Measurements from ENCODE around the gene TADA2A. TPM values are rescaled to one million over a fixed set of nuclear protein-coding genes. Genes with fewer than 3 reads are reported as not detected.
"Not testable (repeated sequence)": the region's sequence is repeated elsewhere in the genome, so short reads cannot be mapped to it uniquely, and the experiment has no call there.

TADA2A gene
- total RNA-seq, 1 experiment from 2014 or later, result 35.2 TPM

DNA sequence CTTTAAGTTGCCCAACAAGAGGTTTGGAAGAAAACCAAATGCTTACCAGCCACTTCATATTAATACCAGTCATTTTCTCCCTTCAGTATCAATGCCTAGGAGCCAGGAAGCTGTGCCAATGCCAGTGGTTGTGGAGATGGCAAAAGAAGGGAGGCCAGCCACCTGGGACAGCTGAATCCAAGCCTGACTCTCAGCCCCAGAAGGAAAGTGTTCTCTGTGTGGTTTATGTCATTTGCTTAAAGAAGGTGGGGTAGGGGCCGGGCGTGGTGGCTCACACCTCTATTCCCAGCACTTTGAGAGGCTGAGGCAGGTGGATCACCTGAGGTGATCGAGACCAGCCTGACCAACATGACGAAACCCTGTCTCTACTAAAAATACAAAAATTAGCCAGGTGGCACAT lies 17.5 kb upstream of the TADA2A start:
- no peaks in the 10 kb centered on the region for H3K9me3 ChIP-seq
- no peak for DNase-seq
- H3K27me3 ChIP-seq, result no peaks in the 10 kb centered on the region
- no peak overlapping the region for H3K4me3 ChIP-seq
- no peaks in the 10 kb centered on the region for H3K36me3 ChIP-seq

DNA sequence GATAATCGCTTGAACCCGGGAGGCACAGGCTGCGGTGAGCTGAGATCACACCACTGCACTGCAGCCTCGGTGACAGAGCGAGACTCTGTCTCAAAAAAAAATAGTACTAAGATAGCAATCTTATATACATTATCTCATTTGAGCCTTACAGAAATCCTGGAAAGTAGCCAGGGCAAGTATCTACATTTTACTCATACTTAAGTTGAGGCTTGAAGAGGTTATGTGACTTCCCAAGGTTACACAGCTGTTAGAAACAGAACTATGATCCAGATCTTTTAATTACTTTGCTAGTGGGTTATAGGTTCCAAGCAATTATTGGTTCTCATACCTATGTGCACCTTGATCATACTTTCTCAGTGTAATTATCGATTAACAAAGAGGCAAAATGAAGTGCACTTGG lies 15.5 kb upstream of the TADA2A start:
- Histone ChIP-seq H3K27me3 (no peaks in the 10 kb centered on the region), H3K36me3 (no peaks in the 10 kb centered on the region), H3K9me3 (no peaks in the 10 kb centered on the region), H3K4me3 (no peak overlapping the region)
- DNase-seq, result no peak

GRCh38 chr17:37392024-37392590 lies 14.6 kb upstream of the TADA2A start:
- Histone ChIP-seq H3K9me3 (no peaks in the 10 kb centered on the region), H3K27me3 (no peaks in the 10 kb centered on the region), H3K36me3 (no peaks in the 10 kb centered on the region), H3K4me3 (no peak overlapping the region)
- no peak for DNase-seq

- no peak for DNase-seq
- Histone ChIP-seq H3K9me3 (no peaks in the 10 kb centered on the region), H3K27me3 (no peaks in the 10 kb centered on the region), H3K36me3 (no peaks in the 10 kb centered on the region), H3K4me3 (no peak overlapping the region)
Measured at GRCh38 chr17:37393352-37393751, 13.3 kb upstream of the TADA2A start.

DNA sequence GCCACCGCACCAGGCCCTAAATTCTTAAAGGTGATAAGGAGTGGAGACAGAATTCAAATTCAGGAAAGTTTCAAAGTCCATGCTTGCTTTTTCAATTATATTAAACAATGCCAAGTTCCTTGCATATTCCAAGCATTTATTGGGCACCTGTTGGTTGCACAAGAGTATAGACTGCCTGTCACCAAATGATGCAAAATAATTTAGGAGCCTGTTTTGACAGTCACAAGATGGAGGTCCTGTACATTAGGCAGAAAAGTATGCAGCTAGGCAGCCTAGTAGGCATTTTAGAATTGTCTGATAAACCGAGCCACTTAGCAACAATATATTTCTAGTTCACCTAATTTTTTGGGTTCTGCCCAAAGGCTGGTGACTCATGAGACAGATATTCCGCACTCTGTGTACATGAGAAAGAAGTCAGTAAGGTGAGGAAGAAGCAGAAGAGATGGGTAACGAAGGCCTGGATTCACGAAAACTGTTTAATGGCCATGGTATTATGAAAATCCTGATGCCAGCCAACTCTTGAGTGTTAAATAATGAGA lies 7.4 kb upstream of the TADA2A start:
- Histone ChIP-seq H3K9me3 (no peaks in the 10 kb centered on the region), H3K27me3 (no peaks in the 10 kb centered on the region), H3K4me3 (no peak overlapping the region), H3K36me3 (peaks cover 9% of the 10 kb centered on the region)
- DNase-seq, result peak; percentile 9

DNA sequence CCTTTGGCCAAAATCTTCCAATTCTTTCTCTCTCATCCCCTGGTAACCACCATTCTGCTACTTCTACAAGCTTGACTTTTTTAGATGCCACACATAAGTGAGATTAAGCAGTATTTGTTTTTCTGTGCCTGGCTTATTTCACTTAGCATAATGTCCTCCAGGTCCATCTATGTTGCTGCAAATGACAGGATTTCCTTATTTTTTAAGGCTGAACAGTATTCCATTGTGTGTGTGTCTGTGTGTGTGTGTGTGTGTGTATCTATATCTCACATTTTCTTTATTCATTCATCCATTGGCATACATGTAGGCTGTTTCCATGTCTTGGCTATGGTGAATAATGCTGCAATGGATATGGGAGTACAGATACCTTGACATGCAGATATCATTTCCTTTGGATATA lies 6.2 kb upstream of the TADA2A start:
- Histone ChIP-seq H3K27me3 (no peaks in the 10 kb centered on the region), H3K4me3 (no peak overlapping the region), H3K9me3 (no peaks in the 10 kb centered on the region), H3K36me3 (peaks cover 16% of the 10 kb centered on the region)
- DNase-seq, result no peak

DNA sequence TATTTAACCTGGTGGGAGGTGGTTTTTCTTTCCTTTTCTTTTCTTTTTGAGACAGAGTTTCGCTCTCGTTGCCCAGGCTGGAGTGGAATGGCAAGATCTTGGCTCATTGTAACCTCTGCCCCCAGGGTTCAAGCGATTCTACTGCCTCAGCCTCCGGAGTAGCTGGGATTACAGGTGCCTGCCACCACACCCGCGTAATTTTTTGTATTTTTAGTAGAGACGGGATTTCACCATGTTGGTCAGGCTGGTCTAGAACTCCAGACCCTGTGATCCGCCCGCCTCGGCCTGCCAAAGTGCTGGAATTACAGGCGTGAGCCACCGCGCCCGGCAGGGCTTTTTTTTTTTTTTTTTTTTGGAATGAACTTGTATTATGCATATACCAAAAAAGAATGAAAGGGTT lies 1.2 kb upstream of the TADA2A start:
- H3K4me3 ChIP-seq, result peak overlapping the region; percentile 97
- not testable (repeated sequence) for H3K9me3 ChIP-seq, H3K27me3 ChIP-seq
- DNase-seq, result peak; percentile 26
- peaks cover 34% of the 10 kb centered on the region for H3K36me3 ChIP-seq

- Histone ChIP-seq H3K4me3 (peak overlapping the region; percentile 97), H3K36me3 (peaks cover 39% of the 10 kb centered on the region), H3K27me3 (no peaks in the 10 kb centered on the region), H3K9me3 (no peaks in the 10 kb centered on the region)
- DNase-seq, result no peak
Measured at GRCh38 chr17:37405955-37406634, 591 bp upstream of the TADA2A start.

- not testable (repeated sequence) for DNase-seq, H3K9me3 ChIP-seq, H3K27me3 ChIP-seq
- Histone ChIP-seq H3K36me3 (peaks cover 53% of the 10 kb centered on the region), H3K4me3 (peak overlapping the region; percentile 97; the same call in 1 of the 2 replicates)
Measured at GRCh38 chr17:37408145-37408479, 1.4 kb downstream of the TADA2A start.

- no peak for DNase-seq
- no peaks in the 10 kb centered on the region for H3K9me3 ChIP-seq
- H3K27me3 ChIP-seq, result no peaks in the 10 kb centered on the region
- H3K36me3 ChIP-seq, result peaks cover 63% of the 10 kb centered on the region
- no peak overlapping the region for H3K4me3 ChIP-seq
Measured at GRCh38 chr17:37410357-37410756, 3.7 kb downstream of the TADA2A start.

- H3K36me3 ChIP-seq, result peaks cover 75% of the 10 kb centered on the region
- no peak overlapping the region for H3K4me3 ChIP-seq
- H3K27me3 ChIP-seq, result no peaks in the 10 kb centered on the region; the same call in 1 of the 2 replicates
- H3K9me3 ChIP-seq, result no peaks in the 10 kb centered on the region
- no peak for DNase-seq
Measured at GRCh38 chr17:37413875-37414519, 7.3 kb downstream of the TADA2A start.

DNA sequence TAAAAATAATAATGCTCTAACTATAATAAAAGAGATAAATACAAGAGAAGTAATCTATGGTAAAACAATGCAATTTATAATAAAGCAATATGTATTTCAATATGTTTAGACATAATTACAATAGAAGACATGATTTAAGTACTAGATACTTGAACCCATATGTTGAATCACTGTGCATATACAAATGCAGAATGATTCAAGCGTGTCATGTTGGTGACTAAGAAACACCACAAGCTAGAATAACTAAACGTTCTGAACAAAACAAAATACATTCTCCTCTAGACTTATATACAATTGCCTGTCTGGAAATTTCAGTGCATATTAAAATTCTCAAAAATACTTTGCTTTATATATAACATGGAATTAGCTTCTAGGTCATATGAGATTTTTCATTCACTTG lies 11.2 kb downstream of the TADA2A start:
- Histone ChIP-seq H3K4me3 (no peak overlapping the region), H3K27me3 (no peaks in the 10 kb centered on the region; the same call in 1 of the 2 replicates), H3K36me3 (peaks cover 67% of the 10 kb centered on the region), H3K9me3 (no peaks in the 10 kb centered on the region)
- DNase-seq, result no peak

- H3K27me3 ChIP-seq, result no peaks in the 10 kb centered on the region
- DNase-seq, result no peak
- H3K4me3 ChIP-seq, result no peak overlapping the region
- H3K9me3 ChIP-seq, result no peaks in the 10 kb centered on the region
- H3K36me3 ChIP-seq, result peaks cover 65% of the 10 kb centered on the region
Measured at GRCh38 chr17:37422971-37423625, 16.4 kb downstream of the TADA2A start.

DNA sequence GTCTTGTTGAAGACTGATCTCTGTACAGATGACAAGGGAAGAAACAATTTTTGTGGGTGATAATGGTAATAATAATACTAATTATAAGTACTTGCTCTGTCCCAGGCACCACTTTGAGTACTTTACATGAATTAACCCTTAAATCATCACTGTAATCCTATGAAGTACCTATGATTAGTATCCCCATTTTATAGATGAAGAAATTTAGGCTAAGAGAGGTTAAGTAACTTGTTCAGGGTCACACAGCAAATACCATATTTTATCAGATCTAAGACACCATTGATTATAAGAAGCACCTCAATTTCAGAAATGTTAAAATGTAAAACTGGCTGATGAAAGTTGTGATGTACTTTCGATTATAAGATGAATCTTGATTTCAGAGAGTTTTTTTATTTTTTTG lies 18.6 kb downstream of the TADA2A start:
- peaks cover 65% of the 10 kb centered on the region for H3K36me3 ChIP-seq
- H3K4me3 ChIP-seq, result no peak overlapping the region
- H3K27me3 ChIP-seq, result no peaks in the 10 kb centered on the region
- H3K9me3 ChIP-seq, result no peaks in the 10 kb centered on the region
- DNase-seq, result no peak

GRCh38 chr17:37429039-37429438 lies 22.4 kb downstream of the TADA2A start:
- Histone ChIP-seq H3K4me3 (no peak overlapping the region), H3K36me3 (peaks cover 62% of the 10 kb centered on the region)

GRCh38 chr17:37429453-37429852 lies 22.8 kb downstream of the TADA2A start:
- DNase-seq, result no peak
- Histone ChIP-seq H3K27me3 (no peaks in the 10 kb centered on the region), H3K9me3 (no peaks in the 10 kb centered on the region), H3K36me3 (peaks cover 60% of the 10 kb centered on the region), H3K4me3 (no peak overlapping the region)

More at GRCh38 chr17:37429039-37429438, 22.4 kb downstream of the TADA2A start:
- DNase-seq, result no peak
- H3K9me3 ChIP-seq, result no peaks in the 10 kb centered on the region
- no peaks in the 10 kb centered on the region for H3K27me3 ChIP-seq

DNA sequence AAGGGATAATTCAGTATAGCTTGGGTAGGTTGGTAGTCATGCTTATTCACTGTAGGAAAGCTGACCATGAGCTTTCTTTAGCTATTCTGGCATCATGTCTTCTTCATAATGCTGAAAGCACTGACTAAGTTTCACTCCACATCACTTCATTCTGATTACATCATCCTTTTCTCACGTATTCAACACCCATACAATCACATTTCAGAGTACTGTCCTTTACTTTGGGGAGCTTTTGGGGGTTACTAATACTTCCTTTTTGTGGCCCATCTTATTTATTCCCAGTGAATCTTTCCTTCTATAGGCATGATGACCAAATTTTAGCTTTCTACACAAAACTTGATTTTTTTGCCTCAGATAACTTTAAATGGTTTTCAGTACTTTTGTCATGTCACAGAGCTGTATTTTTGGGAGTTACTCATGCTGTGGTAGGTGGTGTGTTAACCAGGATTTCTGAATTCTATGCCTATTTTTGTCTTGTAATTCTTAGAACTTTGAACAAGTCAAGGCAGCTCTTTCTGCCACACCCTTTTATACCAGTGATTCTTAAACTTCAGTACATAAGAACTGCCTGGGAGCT lies 23.5 kb downstream of the TADA2A start:
- no peaks in the 10 kb centered on the region for H3K9me3 ChIP-seq
- H3K36me3 ChIP-seq, result peaks cover 53% of the 10 kb centered on the region
- no peak for DNase-seq
- H3K4me3 ChIP-seq, result no peak overlapping the region
- H3K27me3 ChIP-seq, result no peaks in the 10 kb centered on the region
